ENCODE results near the gene CDC23.

CDC23 gene

DNA sequence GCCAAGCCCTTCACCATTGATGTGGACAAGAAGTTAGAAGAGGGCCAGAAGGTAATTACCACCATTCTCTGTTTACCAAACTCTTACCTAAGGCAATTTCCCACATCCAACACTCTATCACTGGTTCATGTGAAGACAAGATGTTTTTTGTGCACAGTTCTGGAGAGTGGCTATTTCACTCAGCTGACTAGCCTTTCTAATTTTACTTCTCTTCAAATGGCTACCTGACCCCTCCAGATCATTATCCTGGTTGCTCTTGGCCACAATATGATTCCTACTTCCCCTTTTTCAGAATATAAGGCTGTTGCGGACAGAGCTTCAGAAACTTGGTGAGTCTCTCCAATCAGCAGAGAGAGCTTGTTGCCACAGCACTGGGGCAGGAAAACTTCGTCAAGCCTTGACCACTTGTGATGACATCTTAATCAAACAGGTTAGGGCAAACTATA is 27.1 kb downstream of the CDC23 start:
- Histone ChIP-seq H3K4me3 (ENCODE audit: insufficient read depth, low read length, poor library complexity, severe bottlenecking) (no peak overlapping the region), H3F3A (ENCODE audit: insufficient read depth) (peaks cover 16% of the 10 kb centered on the region; the same call in 1 of the 2 replicates), H3K9me2 (replicated peaks; ENCODE audit: insufficient read depth, low read length) (no peaks in the 10 kb centered on the region), H2AFZ (ENCODE audit: low read depth, low read length, severe bottlenecking) (no peak overlapping the region), H3K9ac (ENCODE audit: low read length) (no peak overlapping the region), H3K4me2 (ENCODE audit: low read depth, low read length, poor library complexity, severe bottlenecking) (no peak overlapping the region), H3K27ac (ENCODE audit: low read depth, low read length) (no peak overlapping the region), H3K9me3 (ENCODE audit: insufficient read depth, low read length) (no peaks in the 10 kb centered on the region), H3K79me2 (ENCODE audit: insufficient read depth, low read length) (peaks cover 4% of the 10 kb centered on the region; the same call in 1 of the 2 replicates), H3K36me3 (ENCODE audit: low read length) (peaks cover 31% of the 10 kb centered on the region), H4K20me1 (ENCODE audit: low read depth, low read length) (no peaks in the 10 kb centered on the region), H3K27me3 (ENCODE audit: low read length) (no peaks in the 10 kb centered on the region)
- TF ChIP-seq, protein P1, sequence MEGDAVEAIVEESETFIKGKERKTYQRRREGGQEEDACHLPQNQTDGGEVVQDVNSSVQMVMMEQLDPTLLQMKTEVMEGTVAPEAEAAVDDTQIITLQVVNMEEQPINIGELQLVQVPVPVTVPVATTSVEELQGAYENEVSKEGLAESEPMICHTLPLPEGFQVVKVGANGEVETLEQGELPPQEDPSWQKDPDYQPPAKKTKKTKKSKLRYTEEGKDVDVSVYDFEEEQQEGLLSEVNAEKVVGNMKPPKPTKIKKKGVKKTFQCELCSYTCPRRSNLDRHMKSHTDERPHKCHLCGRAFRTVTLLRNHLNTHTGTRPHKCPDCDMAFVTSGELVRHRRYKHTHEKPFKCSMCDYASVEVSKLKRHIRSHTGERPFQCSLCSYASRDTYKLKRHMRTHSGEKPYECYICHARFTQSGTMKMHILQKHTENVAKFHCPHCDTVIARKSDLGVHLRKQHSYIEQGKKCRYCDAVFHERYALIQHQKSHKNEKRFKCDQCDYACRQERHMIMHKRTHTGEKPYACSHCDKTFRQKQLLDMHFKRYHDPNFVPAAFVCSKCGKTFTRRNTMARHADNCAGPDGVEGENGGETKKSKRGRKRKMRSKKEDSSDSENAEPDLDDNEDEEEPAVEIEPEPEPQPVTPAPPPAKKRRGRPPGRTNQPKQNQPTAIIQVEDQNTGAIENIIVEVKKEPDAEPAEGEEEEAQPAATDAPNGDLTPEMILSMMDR (IDR thresholded peaks at IDR 0.05; ENCODE audit: insufficient read depth, low read length, poor library complexity, severe bottlenecking) = no peak
- no peak for TF ChIP-seq EZH2phosphoT487 (conservative IDR thresholded peaks at IDR 0.05; ENCODE audit: low read length)

DNA sequence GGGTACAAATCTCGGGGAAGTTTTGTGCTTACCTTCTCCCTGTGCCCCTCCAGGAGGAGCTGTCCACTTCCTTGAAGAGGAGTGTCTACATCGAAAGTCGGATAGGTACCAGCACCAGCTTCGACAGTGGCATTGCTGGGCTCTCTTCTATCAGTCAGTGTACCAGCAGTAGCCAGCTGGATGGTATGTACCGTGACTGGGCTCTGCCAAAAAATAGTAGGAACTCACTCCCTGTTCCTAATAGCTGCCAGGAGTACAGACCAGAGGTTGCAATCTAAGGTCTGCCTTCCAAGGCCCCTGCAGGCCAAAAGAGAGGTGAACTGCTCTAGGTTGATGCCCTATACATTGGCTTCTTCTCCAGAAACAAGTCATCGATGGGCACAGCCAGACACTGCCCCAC is 30.3 kb downstream of the CDC23 start:
- no peak overlapping the region for H3K27ac ChIP-seq (ENCODE audit: low read depth, low read length)
- H3K9me2 ChIP-seq (replicated peaks; ENCODE audit: insufficient read depth, low read length) = no peaks in the 10 kb centered on the region
- peaks cover 21% of the 10 kb centered on the region for H3K36me3 ChIP-seq (ENCODE audit: low read length)
- H3K79me2 ChIP-seq (ENCODE audit: insufficient read depth, low read length) = peaks cover 26% of the 10 kb centered on the region
- H3K27me3 ChIP-seq (ENCODE audit: low read length) = no peaks in the 10 kb centered on the region
- H3K4me2 ChIP-seq (ENCODE audit: low read depth, low read length, poor library complexity, severe bottlenecking) = no peak overlapping the region
- no peaks in the 10 kb centered on the region for H4K20me1 ChIP-seq (ENCODE audit: low read depth, low read length)
- TF ChIP-seq EZH2phosphoT487 (conservative IDR thresholded peaks at IDR 0.05; ENCODE audit: low read length) = no peak
- TF ChIP-seq, protein P1 (IDR thresholded peaks at IDR 0.05; ENCODE audit: insufficient read depth, low read length, poor library complexity, severe bottlenecking) = no peak
- H2AFZ ChIP-seq (ENCODE audit: low read depth, low read length, severe bottlenecking) = no peak overlapping the region
- no peak overlapping the region for H3K9ac ChIP-seq (ENCODE audit: low read length)
- H3K9me3 ChIP-seq (ENCODE audit: insufficient read depth, low read length) = no peaks in the 10 kb centered on the region
- H3F3A ChIP-seq (ENCODE audit: insufficient read depth) = peaks cover 22% of the 10 kb centered on the region; the same call in 1 of the 2 replicates
- no peak overlapping the region for H3K4me3 ChIP-seq (ENCODE audit: insufficient read depth, low read length, poor library complexity, severe bottlenecking)

DNA sequence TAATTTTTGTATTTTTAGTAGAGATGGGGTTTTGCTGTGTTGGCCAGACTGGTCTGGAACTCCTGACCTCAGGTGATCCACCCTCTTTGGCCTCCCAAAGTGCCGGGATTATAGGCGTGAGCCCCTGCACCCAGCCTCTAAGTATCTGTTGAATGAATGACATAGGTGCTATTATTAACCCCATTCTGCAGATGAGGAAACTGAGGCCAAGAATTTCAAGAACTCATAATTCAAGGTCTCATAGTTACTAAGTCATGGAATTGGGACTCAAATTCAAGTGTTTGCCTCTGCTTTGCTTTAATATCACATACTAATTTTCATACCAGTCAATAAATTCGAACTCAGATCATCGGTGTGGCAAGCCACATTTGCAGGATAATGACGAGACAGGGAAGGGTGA is 32.3 kb downstream of the CDC23 start:
- 0 out of 2 replicates have a peak, but pooled peaks cover 2% of the 10 kb centered on the region for H3K36me3 ChIP-seq (ENCODE audit: low read length)

More for the DNA sequence above, 32.3 kb downstream of the CDC23 start:
- Histone ChIP-seq H3K9me2 (replicated peaks; ENCODE audit: insufficient read depth, low read length) (no peaks in the 10 kb centered on the region), H3K9me3 (ENCODE audit: insufficient read depth, low read length) (no peaks in the 10 kb centered on the region), H3F3A (ENCODE audit: insufficient read depth) (0 out of 2 replicates have a peak, but pooled peaks cover 12% of the 10 kb centered on the region), H3K4me2 (ENCODE audit: low read depth, low read length, poor library complexity, severe bottlenecking) (peak overlapping the region; percentile 75), H2AFZ (ENCODE audit: low read depth, low read length, severe bottlenecking) (no peak overlapping the region), H3K4me3 (ENCODE audit: insufficient read depth, low read length, poor library complexity, severe bottlenecking) (no peak overlapping the region), H4K20me1 (ENCODE audit: low read depth, low read length) (no peaks in the 10 kb centered on the region), H3K79me2 (ENCODE audit: insufficient read depth, low read length) (peaks cover 32% of the 10 kb centered on the region), H3K27me3 (ENCODE audit: low read length) (no peaks in the 10 kb centered on the region), H3K9ac (ENCODE audit: low read length) (no peak overlapping the region), H3K27ac (ENCODE audit: low read depth, low read length) (no peak overlapping the region)
- no peak for TF ChIP-seq EZH2phosphoT487 (conservative IDR thresholded peaks at IDR 0.05; ENCODE audit: low read length)
- TF ChIP-seq, protein P1 (IDR thresholded peaks at IDR 0.05; ENCODE audit: insufficient read depth, low read length, poor library complexity, severe bottlenecking) = no peak
